ENCODE measurements around the gene ZNF358.

Gene ZNF358

GRCh38 chr19:7539827-7540425 is 24.0 kb downstream of the ZNF358 start:
- no peak for DNase-seq

GRCh38 chr19:7540761-7541474 is 25.0 kb downstream of the ZNF358 start:
- no peak for DNase-seq

- no peak for DNase-seq
Observed at GRCh38 chr19:7541475-7541824, 25.5 kb downstream of the ZNF358 start.

- DNase-seq, result no peak
Observed at GRCh38 chr19:7541828-7542443, 26.0 kb downstream of the ZNF358 start.

- DNase-seq, result no peak
Observed at GRCh38 chr19:7542556-7543348, 26.8 kb downstream of the ZNF358 start.

- no peak for DNase-seq
Observed at GRCh38 chr19:7544626-7545025, 28.7 kb downstream of the ZNF358 start.

- DNase-seq, result no peak
Observed at GRCh38 chr19:7545300-7545699, 29.4 kb downstream of the ZNF358 start.

- DNase-seq, result no peak
Observed at GRCh38 chr19:7545904-7546303, 30.0 kb downstream of the ZNF358 start.

GRCh38 chr19:7547159-7547558 is 31.3 kb downstream of the ZNF358 start:
- DNase-seq, result no peak

- DNase-seq, result no peak
Observed at GRCh38 chr19:7549429-7550148, 33.7 kb downstream of the ZNF358 start.

GRCh38 chr19:7550169-7550770 is 34.4 kb downstream of the ZNF358 start:
- no peak for DNase-seq

- DNase-seq, result no peak
Observed at GRCh38 chr19:7550987-7551761, 35.3 kb downstream of the ZNF358 start.

- no peak for DNase-seq
Observed at GRCh38 chr19:7552781-7553180, 36.9 kb downstream of the ZNF358 start.

- no peak for DNase-seq
Observed at GRCh38 chr19:7554565-7554964, 38.7 kb downstream of the ZNF358 start.

- no peak for DNase-seq
Observed at GRCh38 chr19:7554990-7555864, 39.3 kb downstream of the ZNF358 start.

- DNase-seq, result no peak
Observed at GRCh38 chr19:7556696-7557315, 40.9 kb downstream of the ZNF358 start.

- DNase-seq, result no peak
Observed at GRCh38 chr19:7558667-7559066, 42.8 kb downstream of the ZNF358 start.

GRCh38 chr19:7559102-7559501 is 43.2 kb downstream of the ZNF358 start:
- DNase-seq, result no peak

GRCh38 chr19:7560255-7560654 is 44.4 kb downstream of the ZNF358 start:
- DNase-seq, result no peak

GRCh38 chr19:7561325-7561724 is 45.4 kb downstream of the ZNF358 start:
- no peak for DNase-seq

Measured in NCI-H446 (cell line).